GF-D8 (cell line): ENCODE results near the gene CEP295NL.
"Not testable (repeated sequence)": the region's sequence is repeated elsewhere in the genome, so short reads cannot be mapped to it uniquely, and the experiment has no call there.

Experiments
- DNase-seq: peaks from one replicate; lab custom pipeline; 2025; lab: John Stamatoyannopoulos, UW

Gene CEP295NL

GRCh38 chr17:78929908-78930775 is 27.1 kb upstream of the CEP295NL start:
- DNase-seq = no peak

GRCh38 chr17:78925662-78926555 is 22.9 kb upstream of the CEP295NL start:
- no peak for DNase-seq

- peak; percentile 57 for DNase-seq
These were observed 22.2 kb upstream of the CEP295NL start, which contains the start of gene TIMP2 for GRCh38 chr17:78925234-78925633. TIMP2 (minus strand) TSS chr17:78925387; CDS start chr17:78925088, 299 bp downstream.

GRCh38 chr17:78924481-78925151 is 21.6 kb upstream of the CEP295NL start:
- DNase-seq = no peak

- peak; percentile 29 for DNase-seq
These were observed 20.9 kb upstream of the CEP295NL start for GRCh38 chr17:78923660-78924453.

GRCh38 chr17:78922816-78923498 is 20.0 kb upstream of the CEP295NL start:
- no peak for DNase-seq

GRCh38 chr17:78921437-78921971 is 18.5 kb upstream of the CEP295NL start:
- DNase-seq = no peak

- DNase-seq = no peak
These were observed 17.5 kb upstream of the CEP295NL start for GRCh38 chr17:78920528-78920927.

- DNase-seq = no peak
These were observed 17.0 kb upstream of the CEP295NL start for GRCh38 chr17:78919861-78920450.

- DNase-seq = no peak
These were observed 16.0 kb upstream of the CEP295NL start for GRCh38 chr17:78918979-78919378.

GRCh38 chr17:78917451-78918275 is 14.7 kb upstream of the CEP295NL start:
- DNase-seq = no peak

- peak; percentile 85 for DNase-seq
These were observed 13.1 kb upstream of the CEP295NL start for GRCh38 chr17:78915872-78916632.

GRCh38 chr17:78913115-78913514 is 10.1 kb upstream of the CEP295NL start:
- no peak for DNase-seq

GRCh38 chr17:78912082-78912481 is 9.1 kb upstream of the CEP295NL start:
- DNase-seq = no peak

- DNase-seq = not testable (repeated sequence)
These were observed 8.5 kb upstream of the CEP295NL start for GRCh38 chr17:78911543-78911942.

- DNase-seq = peak; percentile 67
These were observed 7.7 kb upstream of the CEP295NL start for GRCh38 chr17:78910497-78911284.

- no peak for DNase-seq
These were observed 5.4 kb upstream of the CEP295NL start for GRCh38 chr17:78908426-78908825.

GRCh38 chr17:78905541-78905940 is 2.5 kb upstream of the CEP295NL start:
- no peak for DNase-seq
